Measurements from ENCODE around the gene FGFR3.

Gene FGFR3

DNA sequence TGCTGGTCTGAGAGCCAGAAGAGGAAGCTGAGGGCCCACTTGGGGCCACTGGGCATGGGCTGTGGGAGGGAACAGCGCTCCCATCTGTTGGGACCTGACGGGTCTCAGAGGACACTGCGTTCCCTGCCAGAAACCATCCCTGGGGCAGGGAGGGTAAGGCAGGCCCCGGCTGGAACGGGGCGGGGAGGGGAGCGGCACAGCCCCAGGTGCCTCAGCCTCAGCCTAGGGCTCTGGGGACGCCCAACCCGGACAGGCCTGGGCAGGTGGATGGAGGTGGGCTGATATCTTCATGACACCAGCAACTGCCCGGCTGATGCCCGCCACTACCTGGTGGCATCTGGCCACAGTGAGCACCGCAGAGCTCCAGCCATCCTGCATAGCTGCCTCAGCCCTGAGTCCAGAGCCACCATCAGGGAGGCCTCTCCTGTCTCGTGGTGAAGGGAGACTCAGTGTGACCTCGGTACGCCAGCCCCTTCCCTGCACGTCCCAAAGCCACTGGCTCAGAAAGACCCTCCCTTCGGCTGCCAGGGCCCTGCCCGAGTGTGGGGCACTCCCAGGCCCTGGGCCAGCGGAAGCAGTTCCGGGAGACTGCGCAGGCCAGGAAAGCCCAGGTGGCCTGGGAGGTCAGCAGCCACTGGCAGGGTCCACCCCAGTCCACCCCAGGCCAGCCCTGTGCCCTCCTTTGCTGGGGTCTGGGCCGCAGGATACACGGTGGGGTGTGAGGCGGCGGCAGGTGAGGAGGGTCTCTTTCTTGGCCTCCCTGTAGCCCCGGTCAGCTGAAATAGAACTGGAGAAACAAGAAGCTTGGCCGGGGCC is 34.6 kb upstream of the FGFR3 start:
- H3K36me3 ChIP-seq (ENCODE audit: control insufficient read depth, insufficient read depth, low read length) = no peaks in the 10 kb centered on the region
- peaks cover 18% of the 10 kb centered on the region for H3K27me3 ChIP-seq (ENCODE audit: control insufficient read depth, insufficient read depth, low read length)
- H3K9ac ChIP-seq (ENCODE audit: low read length) = no peak overlapping the region
- H3K9me3 ChIP-seq (ENCODE audit: control insufficient read depth, low read length) = no peaks in the 10 kb centered on the region
- H3K4me3 ChIP-seq (ENCODE audit: low read length) = no peak overlapping the region
- peaks cover 2% of the 10 kb centered on the region for H3K4me1 ChIP-seq (ENCODE audit: control insufficient read depth, insufficient read depth, low read length)

DNA sequence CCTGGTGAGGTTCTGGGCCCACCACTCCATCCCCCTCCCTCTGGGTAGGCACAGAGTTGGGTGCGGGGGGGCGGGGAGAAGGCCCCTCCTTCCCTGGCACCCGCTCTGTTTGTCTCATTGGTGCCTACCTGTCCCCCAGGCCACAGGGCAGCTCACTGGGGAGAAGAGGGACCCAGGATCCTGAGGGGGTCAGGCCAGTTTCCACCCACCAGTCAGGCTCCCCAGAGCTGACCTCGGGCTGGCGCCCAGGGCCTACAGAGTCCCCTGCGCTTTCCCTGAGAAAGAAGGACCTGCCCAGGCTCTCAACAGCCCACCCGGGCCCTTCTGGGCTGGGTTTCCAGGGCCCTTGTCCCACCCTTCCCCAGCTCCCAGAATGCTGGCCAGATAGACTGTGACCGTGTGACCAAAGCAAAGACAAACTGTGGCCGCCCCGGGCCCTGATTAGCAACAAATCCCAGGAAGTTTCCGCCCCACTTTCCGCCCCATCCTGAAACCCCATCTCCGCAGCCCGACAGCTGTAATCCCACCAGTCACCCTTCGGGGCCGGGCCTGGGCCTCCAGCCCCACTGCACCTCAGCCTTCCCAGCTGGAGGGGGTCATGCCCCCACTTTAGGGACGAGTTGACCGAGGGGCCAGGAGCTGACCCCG is 33.8 kb upstream of the FGFR3 start:
- H3K4me1 ChIP-seq (ENCODE audit: control insufficient read depth, insufficient read depth, low read length) = peaks cover 4% of the 10 kb centered on the region
- no peak overlapping the region for H3K4me3 ChIP-seq (ENCODE audit: low read length)

DNA sequence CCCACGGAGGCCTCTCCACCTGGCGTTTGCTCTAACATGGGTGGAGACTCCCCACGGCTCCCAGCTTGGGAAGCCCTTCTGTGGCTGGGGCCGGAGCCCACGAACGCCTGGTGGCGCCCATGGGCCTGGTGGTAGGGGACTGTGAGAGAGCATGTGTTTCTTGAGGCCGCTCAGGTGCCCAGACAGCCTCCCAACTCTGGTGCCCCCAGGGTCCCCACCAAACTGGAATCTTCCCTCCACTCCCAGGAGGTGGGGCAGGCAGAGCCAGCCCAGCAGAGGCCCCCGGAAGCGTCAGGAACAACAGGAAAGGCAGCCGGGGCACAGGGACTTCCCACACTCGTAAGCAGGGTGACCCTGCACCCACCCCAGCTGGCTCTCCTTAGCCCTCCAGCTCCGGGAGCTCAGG is 33.3 kb upstream of the FGFR3 start:
- Histone ChIP-seq H3K27me3 (ENCODE audit: control insufficient read depth, insufficient read depth, low read length) (peaks cover 25% of the 10 kb centered on the region), H3K36me3 (ENCODE audit: control insufficient read depth, insufficient read depth, low read length) (no peaks in the 10 kb centered on the region), H3K4me3 (ENCODE audit: low read length) (no peak overlapping the region), H3K9ac (ENCODE audit: low read length) (no peak overlapping the region), H3K4me1 (ENCODE audit: control insufficient read depth, insufficient read depth, low read length) (peaks cover 4% of the 10 kb centered on the region), H3K9me3 (ENCODE audit: control insufficient read depth, low read length) (no peaks in the 10 kb centered on the region)

More for the DNA sequence above, 33.8 kb upstream of the FGFR3 start:
- peaks cover 22% of the 10 kb centered on the region for H3K27me3 ChIP-seq (ENCODE audit: control insufficient read depth, insufficient read depth, low read length)
- H3K9ac ChIP-seq (ENCODE audit: low read length) = no peak overlapping the region
- no peaks in the 10 kb centered on the region for H3K9me3 ChIP-seq (ENCODE audit: control insufficient read depth, low read length)
- H3K36me3 ChIP-seq (ENCODE audit: control insufficient read depth, insufficient read depth, low read length) = no peaks in the 10 kb centered on the region

DNA sequence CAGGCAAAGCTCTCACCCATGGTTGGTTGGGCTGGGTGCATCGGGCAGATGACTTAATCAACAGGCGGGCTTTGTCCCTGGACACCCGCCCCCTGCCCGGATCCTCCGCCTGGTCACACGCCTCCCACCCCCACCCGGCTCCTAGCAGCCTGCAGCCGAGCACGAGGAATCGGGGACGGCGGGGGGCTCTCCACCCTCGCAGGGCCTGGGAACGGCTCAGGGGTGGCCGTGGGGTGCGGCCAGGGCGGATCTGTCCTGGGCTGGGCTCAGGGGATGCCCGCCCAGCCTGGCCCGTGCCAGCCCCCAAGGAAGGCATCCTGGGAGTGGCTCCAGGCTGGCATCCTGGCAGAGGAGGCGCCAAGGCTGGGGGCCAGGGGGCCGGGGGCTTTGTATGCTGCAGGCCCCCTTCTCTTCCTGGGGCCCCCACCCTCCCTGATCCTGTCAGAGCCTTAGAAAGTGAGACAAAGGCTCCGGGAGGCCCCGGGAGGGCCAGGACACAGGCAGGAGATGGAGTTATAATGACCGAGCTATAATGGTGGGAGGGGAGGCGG is 32.5 kb upstream of the FGFR3 start:
- Histone ChIP-seq H3K9me3 (ENCODE audit: control insufficient read depth, low read length) (no peaks in the 10 kb centered on the region), H3K4me1 (ENCODE audit: control insufficient read depth, insufficient read depth, low read length) (peaks cover 4% of the 10 kb centered on the region)

DNA sequence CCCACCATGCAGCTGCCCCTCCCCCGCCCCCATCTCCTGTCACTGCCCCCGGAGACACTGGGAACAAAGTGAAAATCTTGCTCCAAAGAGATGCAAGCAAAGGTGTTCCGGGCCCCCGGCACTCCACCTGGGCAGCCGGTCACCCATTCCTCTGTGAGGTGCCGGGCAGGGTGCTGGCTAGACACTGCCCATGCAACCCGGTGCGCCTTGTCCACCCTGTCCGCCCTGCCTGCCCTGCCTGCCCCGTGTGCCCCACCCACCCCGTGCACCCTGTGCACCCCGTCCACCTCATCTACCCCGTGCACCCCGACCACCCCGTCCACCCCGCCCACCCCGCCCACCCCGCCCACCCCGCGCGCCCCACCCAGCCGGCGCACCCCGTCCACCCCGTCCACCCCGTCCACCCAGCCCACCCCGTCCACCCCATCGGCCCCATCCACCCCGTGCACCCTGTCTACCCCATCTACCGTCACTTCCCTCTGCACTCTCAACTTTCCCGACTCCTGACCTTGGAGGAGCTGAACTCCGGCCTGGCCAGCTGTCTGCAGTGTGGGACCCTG is 31.9 kb upstream of the FGFR3 start:
- Histone ChIP-seq H3K4me1 (ENCODE audit: control insufficient read depth, insufficient read depth, low read length) (peaks cover 4% of the 10 kb centered on the region), H3K36me3 (ENCODE audit: control insufficient read depth, insufficient read depth, low read length) (no peaks in the 10 kb centered on the region), H3K27me3 (ENCODE audit: control insufficient read depth, insufficient read depth, low read length) (peaks cover 31% of the 10 kb centered on the region), H3K9ac (ENCODE audit: low read length) (no peak overlapping the region), H3K4me3 (ENCODE audit: low read length) (no peak overlapping the region), H3K9me3 (ENCODE audit: control insufficient read depth, low read length) (no peaks in the 10 kb centered on the region)

More for the DNA sequence above, 32.5 kb upstream of the FGFR3 start:
- Histone ChIP-seq H3K4me3 (ENCODE audit: low read length) (no peak overlapping the region), H3K27me3 (ENCODE audit: control insufficient read depth, insufficient read depth, low read length) (peaks cover 31% of the 10 kb centered on the region), H3K9ac (ENCODE audit: low read length) (no peak overlapping the region), H3K36me3 (ENCODE audit: control insufficient read depth, insufficient read depth, low read length) (no peaks in the 10 kb centered on the region)

DNA sequence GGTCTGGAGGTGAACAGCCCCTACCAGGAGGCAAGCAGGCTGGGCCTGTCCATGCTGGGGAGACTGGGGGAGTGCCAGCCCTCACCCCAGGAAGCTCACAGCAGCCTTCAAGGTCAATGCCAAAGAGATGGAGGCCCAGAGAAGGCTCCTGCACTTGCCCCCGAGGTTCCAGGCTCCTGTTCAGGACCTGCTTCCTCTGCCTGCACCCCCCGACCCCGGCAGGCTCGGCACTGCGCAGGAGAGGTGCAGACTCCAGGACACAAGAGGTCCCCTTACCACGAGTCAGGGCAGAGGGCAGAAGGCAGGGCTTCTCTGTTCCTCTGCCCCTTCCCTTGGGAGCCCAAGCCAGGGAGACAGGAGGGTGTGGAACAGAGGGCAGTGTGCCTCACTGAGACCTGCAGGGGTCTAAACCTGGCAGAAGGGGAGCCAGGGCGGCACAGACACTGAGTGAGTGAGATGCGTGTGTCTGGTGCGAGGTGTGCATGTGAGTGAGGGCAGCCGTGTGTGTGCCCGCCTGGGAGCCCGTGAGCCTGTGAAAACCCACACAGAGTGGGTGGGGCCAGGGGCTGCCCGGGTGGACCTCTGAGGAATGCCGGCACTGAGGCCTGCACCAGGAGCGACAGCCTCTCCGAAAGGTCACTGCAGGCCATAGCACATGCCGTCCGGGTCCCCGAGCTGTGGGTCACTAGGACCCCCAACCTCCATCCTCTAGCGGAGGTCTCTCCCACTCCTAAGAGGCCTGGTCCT is 30.7 kb upstream of the FGFR3 start:
- Histone ChIP-seq H3K36me3 (ENCODE audit: control insufficient read depth, insufficient read depth, low read length) (no peaks in the 10 kb centered on the region), H3K9me3 (ENCODE audit: control insufficient read depth, low read length) (no peaks in the 10 kb centered on the region), H3K4me1 (ENCODE audit: control insufficient read depth, insufficient read depth, low read length) (peaks cover 4% of the 10 kb centered on the region), H3K9ac (ENCODE audit: low read length) (no peak overlapping the region), H3K27me3 (ENCODE audit: control insufficient read depth, insufficient read depth, low read length) (peaks cover 36% of the 10 kb centered on the region), H3K4me3 (ENCODE audit: low read length) (no peak overlapping the region)

DNA sequence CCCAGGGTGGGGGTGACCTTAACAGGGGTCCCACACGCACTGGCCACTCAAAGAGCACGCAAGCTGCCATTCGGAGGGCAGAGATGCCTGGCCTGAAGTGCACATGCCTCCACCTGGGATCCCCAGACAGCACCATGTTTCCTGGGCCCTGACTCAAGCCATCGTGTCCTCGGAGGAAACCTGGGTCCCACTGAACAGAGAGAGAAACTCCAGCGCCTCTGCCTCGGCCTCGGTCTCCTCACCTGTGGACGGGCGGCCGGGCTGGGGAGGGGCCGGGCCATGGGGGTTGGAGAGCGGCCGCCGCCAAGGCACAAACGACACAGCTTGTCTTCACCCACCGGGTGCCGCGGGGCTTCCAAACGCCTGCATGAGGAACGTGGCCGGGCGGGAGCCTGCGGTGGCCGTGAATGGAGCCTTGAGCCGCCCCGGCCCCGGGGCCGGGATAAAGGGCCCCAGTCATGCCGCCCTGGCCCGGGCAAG is 30.0 kb upstream of the FGFR3 start:
- Histone ChIP-seq H3K9me3 (ENCODE audit: control insufficient read depth, low read length) (no peaks in the 10 kb centered on the region), H3K27me3 (ENCODE audit: control insufficient read depth, insufficient read depth, low read length) (peaks cover 39% of the 10 kb centered on the region)

DNA sequence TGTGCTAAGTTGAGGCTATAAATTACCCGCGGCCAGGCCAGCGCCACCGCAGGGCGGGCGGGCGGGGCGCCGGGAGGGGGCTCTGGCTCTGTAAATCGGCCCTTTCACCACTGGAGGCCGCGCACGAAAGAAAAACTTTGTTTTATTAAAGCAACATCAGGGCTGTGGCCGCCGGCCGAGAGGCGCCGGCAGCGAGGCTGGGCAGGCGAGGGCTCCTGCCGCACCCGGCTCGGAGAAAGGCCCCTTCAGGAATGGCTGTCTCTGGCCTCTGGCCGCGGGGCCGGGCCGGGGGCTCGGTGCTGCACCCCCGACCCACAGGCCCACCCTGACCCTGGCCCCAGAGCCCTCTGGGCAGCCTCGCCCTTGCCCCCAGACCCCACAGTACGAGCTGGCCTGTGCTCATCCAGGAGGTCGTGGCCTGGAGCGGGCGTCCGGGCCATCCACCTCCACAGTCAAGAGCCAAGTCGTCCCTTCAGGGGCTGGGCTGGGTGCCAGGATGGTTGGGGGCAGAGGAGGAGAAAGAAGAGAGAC is 29.5 kb upstream of the FGFR3 start:
- H3K27me3 ChIP-seq (ENCODE audit: control insufficient read depth, insufficient read depth, low read length) = peaks cover 44% of the 10 kb centered on the region
- H3K9ac ChIP-seq (ENCODE audit: low read length) = no peak overlapping the region
- H3K4me1 ChIP-seq (ENCODE audit: control insufficient read depth, insufficient read depth, low read length) = peaks cover 4% of the 10 kb centered on the region
- H3K36me3 ChIP-seq (ENCODE audit: control insufficient read depth, insufficient read depth, low read length) = no peaks in the 10 kb centered on the region
- H3K4me3 ChIP-seq (ENCODE audit: low read length) = no peak overlapping the region
- no peaks in the 10 kb centered on the region for H3K9me3 ChIP-seq (ENCODE audit: control insufficient read depth, low read length)

More for the DNA sequence above, 30.0 kb upstream of the FGFR3 start:
- peaks cover 4% of the 10 kb centered on the region for H3K4me1 ChIP-seq (ENCODE audit: control insufficient read depth, insufficient read depth, low read length)
- H3K9ac ChIP-seq (ENCODE audit: low read length) = no peak overlapping the region
- H3K4me3 ChIP-seq (ENCODE audit: low read length) = no peak overlapping the region
- H3K36me3 ChIP-seq (ENCODE audit: control insufficient read depth, insufficient read depth, low read length) = no peaks in the 10 kb centered on the region

DNA sequence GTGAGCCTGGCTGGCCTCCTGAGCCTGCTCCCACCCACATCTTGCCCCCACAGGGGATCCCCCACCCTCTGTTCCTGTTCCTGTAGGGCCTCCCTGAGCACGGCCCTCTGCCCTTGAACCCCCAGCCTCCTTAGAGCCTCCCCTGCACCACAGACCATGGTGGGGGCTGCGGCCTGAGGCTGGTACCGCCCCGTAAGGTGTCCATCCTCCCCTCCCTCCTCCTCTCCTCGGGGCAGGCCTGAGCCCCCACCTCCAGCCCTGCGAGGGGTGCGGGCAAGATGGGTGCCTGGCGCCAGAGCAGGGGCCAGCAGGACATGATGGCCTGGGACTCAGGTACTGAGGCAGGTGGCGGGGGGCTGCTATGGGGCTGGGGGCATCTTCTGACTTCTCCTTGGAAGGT is 28.4 kb upstream of the FGFR3 start:
- Histone ChIP-seq H3K9me3 (ENCODE audit: control insufficient read depth, low read length) (no peaks in the 10 kb centered on the region), H3K36me3 (ENCODE audit: control insufficient read depth, insufficient read depth, low read length) (no peaks in the 10 kb centered on the region), H3K4me1 (ENCODE audit: control insufficient read depth, insufficient read depth, low read length) (peaks cover 4% of the 10 kb centered on the region), H3K27me3 (ENCODE audit: control insufficient read depth, insufficient read depth, low read length) (peaks cover 49% of the 10 kb centered on the region), H3K4me3 (ENCODE audit: low read length) (no peak overlapping the region), H3K9ac (ENCODE audit: low read length) (no peak overlapping the region)

DNA sequence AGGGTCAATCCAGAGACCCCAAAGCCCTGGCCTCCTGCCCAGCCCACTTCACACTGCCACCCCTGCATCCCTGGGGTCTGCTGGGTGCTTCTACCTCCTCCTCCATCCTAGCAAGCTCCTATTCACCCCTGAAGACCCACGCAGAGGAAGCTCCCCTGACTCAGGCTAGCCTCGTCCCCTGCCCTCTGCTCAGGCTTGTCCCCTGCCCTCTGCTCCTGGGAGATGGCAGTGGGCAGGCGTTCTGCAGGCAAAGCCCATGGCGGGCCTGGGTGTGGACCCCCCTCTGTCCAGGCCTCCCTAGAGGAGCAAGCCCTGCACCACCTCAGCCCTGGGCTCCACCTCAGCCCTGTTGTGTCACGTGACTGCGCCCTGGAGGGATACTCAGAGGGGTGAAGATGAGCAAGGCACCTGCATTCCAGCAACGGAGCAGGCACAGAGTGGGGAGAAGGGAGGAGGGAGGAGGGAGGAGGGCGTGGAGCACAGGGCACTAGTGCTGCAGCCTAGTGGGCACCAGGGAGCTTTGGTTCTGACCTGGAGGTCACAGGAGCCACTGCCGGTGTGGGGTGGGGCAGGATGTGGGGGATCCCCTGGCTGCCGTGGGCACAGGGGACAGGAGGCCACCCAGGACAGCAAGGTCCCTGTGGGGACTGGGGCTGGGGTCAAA is 27.6 kb upstream of the FGFR3 start:
- Histone ChIP-seq H3K27me3 (ENCODE audit: control insufficient read depth, insufficient read depth, low read length) (peaks cover 49% of the 10 kb centered on the region), H3K9ac (ENCODE audit: low read length) (no peak overlapping the region), H3K4me1 (ENCODE audit: control insufficient read depth, insufficient read depth, low read length) (peaks cover 4% of the 10 kb centered on the region), H3K4me3 (ENCODE audit: low read length) (no peak overlapping the region), H3K9me3 (ENCODE audit: control insufficient read depth, low read length) (no peaks in the 10 kb centered on the region), H3K36me3 (ENCODE audit: control insufficient read depth, insufficient read depth, low read length) (no peaks in the 10 kb centered on the region)

All from mucosa of stomach (tissue), 1 donor.